ENCODE measurements around the gene PTPRD.

The PTPRD gene

DNA sequence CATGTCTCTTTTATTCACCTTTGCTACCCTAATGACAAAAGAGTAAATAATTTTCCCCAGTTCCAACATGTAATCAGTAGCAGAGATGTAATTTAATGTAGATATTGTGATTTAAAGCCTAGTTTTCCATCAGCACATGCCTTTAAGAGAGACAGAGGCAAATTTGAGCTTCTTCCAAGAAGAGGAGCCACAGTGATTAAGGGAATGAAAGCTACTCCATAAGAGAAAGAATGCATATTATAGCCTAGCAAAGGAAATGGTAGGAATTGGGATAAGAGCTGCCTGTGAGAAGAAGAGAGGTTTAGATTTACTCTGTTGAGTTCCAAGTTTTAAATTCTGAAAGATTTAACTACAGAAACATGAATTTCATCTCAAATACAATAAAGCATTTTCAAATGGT is 2222.2 kb downstream of the PTPRD start:
- DNase-seq = no peak

- no peak for DNase-seq
Measured at GRCh38 chr9:8389531-8389930, 2223.3 kb downstream of the PTPRD start.

- no peak for DNase-seq
Measured at GRCh38 chr9:8388132-8388531, 2224.7 kb downstream of the PTPRD start.

GRCh38 chr9:8384091-8384490 is 2228.7 kb downstream of the PTPRD start:
- no peak for DNase-seq

- no peak for DNase-seq
Measured at GRCh38 chr9:8382777-8383527, 2229.8 kb downstream of the PTPRD start.

GRCh38 chr9:8382266-8382665 is 2230.5 kb downstream of the PTPRD start:
- DNase-seq = no peak

GRCh38 chr9:8381601-8382000 is 2231.2 kb downstream of the PTPRD start:
- DNase-seq = no peak

DNA sequence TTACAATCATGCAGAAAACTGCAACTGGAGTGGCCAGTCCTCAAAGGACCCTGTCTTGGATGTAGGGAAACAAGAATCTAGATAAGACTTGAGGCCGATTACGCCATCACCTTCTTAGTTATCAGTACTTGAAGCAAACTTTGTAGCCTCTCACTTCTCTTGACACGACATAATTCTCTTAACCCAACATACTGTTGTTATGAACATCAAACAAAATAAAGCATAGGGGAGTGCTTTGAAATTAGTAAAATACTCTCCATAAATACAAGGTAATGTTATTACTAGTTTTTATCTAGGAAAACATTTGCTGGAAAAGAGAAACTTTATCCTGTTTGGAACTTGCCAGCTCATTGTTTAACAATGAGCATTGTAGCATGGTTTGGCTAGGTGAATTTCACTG is 2238.3 kb downstream of the PTPRD start:
- no peak for DNase-seq

- no peak for DNase-seq
Measured at GRCh38 chr9:8371686-8372085, 2241.1 kb downstream of the PTPRD start.

- no peak for DNase-seq
Measured at GRCh38 chr9:8366161-8366926, 2246.5 kb downstream of the PTPRD start.

- DNase-seq = no peak
Measured at GRCh38 chr9:8365466-8366160, 2247.2 kb downstream of the PTPRD start.

GRCh38 chr9:8365029-8365428 is 2247.8 kb downstream of the PTPRD start:
- DNase-seq = no peak

DNA sequence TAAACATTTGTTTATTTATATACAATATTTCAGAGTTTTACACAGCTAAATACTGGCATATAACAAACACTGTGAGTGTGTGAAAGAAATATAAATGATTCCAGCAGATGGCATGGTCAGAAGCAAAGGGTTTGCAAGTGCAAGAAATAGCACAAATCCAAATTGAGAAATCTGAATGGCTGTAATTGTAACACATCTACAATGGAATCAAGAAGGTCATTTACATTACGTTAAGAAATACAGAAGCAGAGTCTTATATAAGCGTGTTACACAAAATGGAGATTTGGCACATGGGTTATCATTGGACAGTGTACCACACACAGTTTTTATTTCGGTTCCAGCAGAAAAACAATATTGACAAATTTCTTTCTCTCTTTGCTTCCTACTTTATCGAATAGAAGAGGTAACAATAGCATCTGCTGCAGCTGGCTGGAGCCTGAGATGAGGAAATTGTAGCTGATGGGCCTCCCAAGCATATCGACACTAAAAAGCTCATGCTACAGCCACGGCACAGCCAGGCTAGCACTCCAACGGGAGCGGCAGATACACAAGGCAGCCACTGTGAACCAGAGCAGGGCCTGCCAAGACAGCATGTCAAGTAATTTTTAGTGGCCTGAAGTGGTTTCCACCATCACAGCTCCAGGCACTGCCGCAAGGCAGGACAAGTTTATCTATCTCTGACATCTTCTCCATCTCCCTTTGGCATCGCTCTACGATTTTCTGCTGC is 2248.6 kb downstream of the PTPRD start:
- no peak for DNase-seq

DNA sequence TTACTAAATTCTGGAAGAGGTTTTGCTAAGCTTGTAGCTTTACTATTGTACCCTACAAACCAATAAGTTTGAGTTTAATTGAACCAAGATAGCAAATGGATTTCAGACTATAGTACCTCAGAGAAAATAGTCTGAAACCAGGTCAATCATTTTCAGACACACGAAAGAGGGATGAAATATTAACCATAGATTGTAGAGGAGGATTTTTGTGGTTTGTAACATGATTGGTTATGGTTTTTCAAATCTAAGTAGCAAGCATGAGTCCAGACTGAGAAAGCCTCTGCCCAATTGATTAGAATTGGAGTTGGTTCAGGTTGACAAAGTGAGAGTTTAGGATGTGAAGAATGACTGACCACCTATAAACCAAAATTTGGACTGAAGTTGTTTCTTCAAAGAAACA is 2250.6 kb downstream of the PTPRD start:
- no peak for DNase-seq

DNA sequence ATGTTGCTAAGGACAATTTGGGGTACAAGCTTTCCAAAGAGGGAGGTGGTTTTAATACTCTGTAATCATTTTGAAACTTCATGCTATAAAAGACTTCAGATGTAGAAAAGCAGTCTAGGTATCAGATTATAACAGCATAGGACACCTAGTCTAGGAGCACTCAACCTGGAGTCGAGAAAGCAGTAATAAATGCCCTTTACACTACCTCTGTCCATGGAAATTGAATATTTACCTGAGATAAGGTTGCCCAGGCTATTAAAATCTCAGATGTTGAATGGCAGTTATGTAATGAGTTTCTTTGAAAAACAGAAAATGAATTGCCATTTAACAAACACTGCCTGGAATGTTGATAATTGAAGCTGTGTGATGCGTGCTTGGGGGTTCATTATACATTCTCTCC is 2251.4 kb downstream of the PTPRD start:
- DNase-seq = no peak

GRCh38 chr9:8356406-8356805 is 2256.4 kb downstream of the PTPRD start:
- DNase-seq = no peak

- no peak for DNase-seq
Measured at GRCh38 chr9:8351436-8351835, 2261.4 kb downstream of the PTPRD start.

DNA sequence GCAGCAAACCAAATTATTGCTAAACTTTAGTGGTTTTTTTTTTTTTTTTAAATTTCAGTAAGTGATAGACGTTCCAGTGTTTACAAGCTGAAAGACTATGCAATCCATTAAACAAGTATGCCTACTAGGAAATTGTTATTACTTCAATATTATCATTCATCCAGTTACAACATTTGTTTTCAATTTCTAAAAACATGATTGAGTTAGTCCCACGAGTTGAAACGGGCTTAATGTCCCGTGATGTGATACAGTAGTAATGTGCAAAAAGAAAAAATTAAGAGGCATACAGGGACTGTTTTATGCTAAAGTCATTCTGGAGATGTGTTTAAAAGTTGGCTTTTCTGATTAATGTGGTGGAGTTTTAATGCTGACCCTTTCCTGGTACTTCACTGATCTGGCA is 2262.9 kb downstream of the PTPRD start:
- no peak for DNase-seq

GRCh38 chr9:8349376-8349775 is 2263.4 kb downstream of the PTPRD start:
- no peak for DNase-seq

DNA sequence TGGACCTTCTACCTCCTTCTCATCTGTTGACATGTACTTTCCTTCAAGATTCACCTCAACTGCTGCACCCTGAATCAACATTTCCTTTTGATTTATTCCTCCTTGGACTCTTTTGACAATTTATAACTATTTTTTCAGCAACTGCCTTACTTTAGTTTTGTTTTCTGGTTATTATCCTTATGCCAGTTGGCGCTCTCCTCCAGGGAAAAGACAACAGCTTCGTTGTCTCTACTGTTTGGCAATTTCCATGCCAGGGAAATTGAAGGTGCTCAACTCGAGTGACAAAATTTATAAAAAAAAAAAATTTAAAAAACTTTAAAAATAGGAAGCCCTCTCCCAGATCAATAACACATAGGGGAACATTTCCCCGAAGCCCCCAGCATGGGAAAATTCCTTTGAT is 2264.0 kb downstream of the PTPRD start:
- DNase-seq = no peak

- no peak for DNase-seq
Measured at GRCh38 chr9:8346296-8346695, 2266.5 kb downstream of the PTPRD start.

GRCh38 chr9:8338767-8339510 is 2273.9 kb downstream of the PTPRD start:
- no peak for DNase-seq

All from NCI-H1048 (cell line).